ENCODE results near the gene DAAM1. TPM values are rescaled to one million over a fixed set of nuclear protein-coding genes. Genes with fewer than 3 reads are reported as not detected.

The DAAM1 gene
- total RNA-seq, 1 experiment from 2014 or later, result 13.3 TPM

GRCh38 chr14:59406454-59407245 is 218.2 kb downstream of the DAAM1 start:
- CTCF ChIA-PET, result no interaction called here
- ATAC-seq (no peak), DNase-seq (ENCODE audit: low read depth, low spot score) (no peak)
- Histone ChIP-seq H3K27ac (ENCODE audit: low read length) (no peak overlapping the region), H3K36me3 (ENCODE audit: control insufficient read depth, insufficient read depth, low read length) (no peaks in the 10 kb centered on the region), H3K4me3 (ENCODE audit: low read depth in 2 of 2, low read length in 2 of 2) (no peak overlapping the region), H3K9me3 (ENCODE audit: control insufficient read depth, insufficient read depth, low read depth, low read length) (no peaks in the 10 kb centered on the region), H3K27me3 (ENCODE audit: control insufficient read depth, insufficient read depth, low read length) (no peaks in the 10 kb centered on the region), H3K4me1 (ENCODE audit: control insufficient read depth, insufficient read depth, low read length) (no peaks in the 10 kb centered on the region)
- no TSS peak for BruUV-seq (replicated peaks)
- POLR2A ChIA-PET, result no interaction called here
- intact Hi-C loops (cut with micrococcal nuclease; ENCODE audit: unreplicated experiment) (no loop called here), in situ Hi-C loops (cut with HindIII; ENCODE audit: low pct_unique_long_range_greater_than_20kb, low sequenced_read_pairs) (no loop called here)
- TF ChIP-seq TCF7L2 (IDR thresholded peaks at IDR 0.05; ENCODE audit: low read depth, low read length) (no peak), SIN3A (IDR thresholded peaks at IDR 0.05; ENCODE audit: borderline replicate concordance, insufficient read depth, low read depth, low read length) (no peak), CTCF (IDR thresholded peaks at IDR 0.05) (no peak), POLR2AphosphoS5 (IDR thresholded peaks at IDR 0.05; ENCODE audit: low read depth, low read length) (no peak), REST (IDR thresholded peaks at IDR 0.05; ENCODE audit: insufficient read depth in 1 of 2, low read depth in 2 of 2, low read length in 1 of 2) (no peak)

- Histone ChIP-seq H3K4me1 (ENCODE audit: control insufficient read depth, insufficient read depth, low read length) (no peaks in the 10 kb centered on the region), H3K27ac (ENCODE audit: low read length) (no peak overlapping the region), H3K9me3 (ENCODE audit: control insufficient read depth, insufficient read depth, low read depth, low read length) (no peaks in the 10 kb centered on the region), H3K36me3 (ENCODE audit: control insufficient read depth, insufficient read depth, low read length) (no peaks in the 10 kb centered on the region), H3K4me3 (ENCODE audit: low read depth in 2 of 2, low read length in 2 of 2) (no peak overlapping the region), H3K27me3 (ENCODE audit: control insufficient read depth, insufficient read depth, low read length) (no peaks in the 10 kb centered on the region)
- POLR2A ChIA-PET, result no interaction called here
- ATAC-seq (no peak), DNase-seq (ENCODE audit: low read depth, low spot score) (no peak)
- intact Hi-C loops (cut with micrococcal nuclease; ENCODE audit: unreplicated experiment), result no loop called here
- no TSS peak for BruUV-seq (replicated peaks)
- in situ Hi-C loops (cut with HindIII; ENCODE audit: low pct_unique_long_range_greater_than_20kb, low sequenced_read_pairs), result no loop called here
- TF ChIP-seq REST (IDR thresholded peaks at IDR 0.05; ENCODE audit: insufficient read depth in 1 of 2, low read depth in 2 of 2, low read length in 1 of 2) (no peak), TCF7L2 (IDR thresholded peaks at IDR 0.05; ENCODE audit: low read depth, low read length) (no peak), POLR2AphosphoS5 (IDR thresholded peaks at IDR 0.05; ENCODE audit: low read depth, low read length) (no peak), SIN3A (IDR thresholded peaks at IDR 0.05; ENCODE audit: borderline replicate concordance, insufficient read depth, low read depth, low read length) (no peak), CTCF (IDR thresholded peaks at IDR 0.05) (no peak)
- CTCF ChIA-PET, result no interaction called here
These were observed 219.0 kb downstream of the DAAM1 start for GRCh38 chr14:59407246-59408010.

All from Panc1 (cell line).